Osteocyte (in vitro differentiated cells): ENCODE results near the gene MOCOS. TPM values are rescaled to one million over a fixed set of nuclear protein-coding genes. Genes with fewer than 3 reads are reported as not detected.
"Not testable (repeated sequence)": the region's sequence is repeated elsewhere in the genome, so short reads cannot be mapped to it uniquely, and the experiment has no call there.

ENCODE experiments used
- DNase-seq: peaks from one replicate; pipeline ENCODE4 v3.0.0; 2021; ENCODE audit warnings: mixed read lengths; ENCODE audit not compliant: unreplicated experiment; ENCODE audit errors: extremely low spot score
- H3K27ac Mint-ChIP-seq: one replicate; pipeline ENCODE4 v1.8.0; 2021; ENCODE audit warnings: mild to moderate bottlenecking, mixed read lengths; ENCODE audit not compliant: unreplicated experiment
- H3K27me3 Mint-ChIP-seq: one replicate; pipeline ENCODE4 v1.8.0; 2021; ENCODE audit warnings: mixed read lengths; ENCODE audit not compliant: unreplicated experiment
- H3K36me3 Mint-ChIP-seq: one replicate; pipeline ENCODE4 v1.8.0; 2021; ENCODE audit warnings: mixed read lengths; ENCODE audit not compliant: unreplicated experiment
- H3K4me1 Mint-ChIP-seq: one replicate; pipeline ENCODE4 v1.8.0; 2021; ENCODE audit warnings: mixed read lengths; ENCODE audit not compliant: unreplicated experiment
- H3K4me3 Mint-ChIP-seq: one replicate; pipeline ENCODE4 v1.8.0; 2021; ENCODE audit warnings: mild to moderate bottlenecking, moderate library complexity, mixed read lengths; ENCODE audit not compliant: unreplicated experiment
- H3K9me3 Mint-ChIP-seq: one replicate; pipeline ENCODE4 v1.8.0; 2021; ENCODE audit warnings: mixed read lengths; ENCODE audit not compliant: unreplicated experiment
- CTCF ChIP-seq: fragments of 200-600 bp; sonication (generic); IDR thresholded peaks from 2 replicates; pipeline ENCODE4 v1.5.0; 2021; ENCODE audit warnings: antibody characterized with exemption, mild to moderate bottlenecking, moderate library complexity
- total RNA-seq: library from RNA; stranded (reverse); gene quantifications from 2 replicates; pipeline ENCODE4 v1.2.1, GENCODE V29; 2021

The MOCOS gene
- total RNA-seq, 1 donor from 2014 or later, result 5.2 TPM

DNA sequence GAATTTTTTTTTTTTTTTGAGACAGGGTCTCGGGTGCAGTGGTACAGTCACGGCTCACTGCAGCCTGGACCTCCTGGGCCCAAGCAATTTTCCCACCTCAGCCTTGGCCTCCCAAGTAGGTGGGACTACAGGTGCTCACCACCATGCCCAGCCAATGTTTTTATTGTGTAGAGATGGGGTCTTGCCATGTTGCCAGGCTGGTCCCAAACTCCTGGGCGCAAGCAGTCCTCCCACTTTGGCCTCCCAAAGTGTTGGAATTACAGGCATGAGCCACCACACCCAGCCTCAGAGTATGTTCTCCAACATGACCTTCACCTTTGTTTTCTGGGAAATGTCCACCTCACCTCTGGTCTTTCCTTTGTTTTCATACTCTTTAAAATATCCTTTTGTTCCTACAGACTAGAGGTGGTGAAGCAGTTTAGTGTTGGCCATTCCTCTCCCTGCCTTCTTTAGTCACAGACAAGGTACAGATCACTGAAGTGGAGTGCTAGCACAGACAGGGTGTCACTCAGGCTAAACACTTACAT is 19.5 kb upstream of the MOCOS start:
- H3K27me3 Mint-ChIP-seq, result no peaks in the 10 kb centered on the region
- H3K27ac Mint-ChIP-seq, result no peak overlapping the region
- no peaks in the 10 kb centered on the region for H3K9me3 Mint-ChIP-seq
- peaks cover 47% of the 10 kb centered on the region for H3K36me3 Mint-ChIP-seq
- H3K4me3 Mint-ChIP-seq, result no peak overlapping the region
- no peaks in the 10 kb centered on the region for H3K4me1 Mint-ChIP-seq
- TF ChIP-seq CTCF, result no peak
- DNase-seq, result no peak

- H3K27ac Mint-ChIP-seq, H3K27me3 Mint-ChIP-seq, DNase-seq, H3K9me3 Mint-ChIP-seq, H3K4me1 Mint-ChIP-seq, H3K4me3 Mint-ChIP-seq: not testable (repeated sequence)
- H3K36me3 Mint-ChIP-seq, result peaks cover 47% of the 10 kb centered on the region
These were observed 19.0 kb upstream of the MOCOS start for GRCh38 chr18:36168296-36168695.

DNA sequence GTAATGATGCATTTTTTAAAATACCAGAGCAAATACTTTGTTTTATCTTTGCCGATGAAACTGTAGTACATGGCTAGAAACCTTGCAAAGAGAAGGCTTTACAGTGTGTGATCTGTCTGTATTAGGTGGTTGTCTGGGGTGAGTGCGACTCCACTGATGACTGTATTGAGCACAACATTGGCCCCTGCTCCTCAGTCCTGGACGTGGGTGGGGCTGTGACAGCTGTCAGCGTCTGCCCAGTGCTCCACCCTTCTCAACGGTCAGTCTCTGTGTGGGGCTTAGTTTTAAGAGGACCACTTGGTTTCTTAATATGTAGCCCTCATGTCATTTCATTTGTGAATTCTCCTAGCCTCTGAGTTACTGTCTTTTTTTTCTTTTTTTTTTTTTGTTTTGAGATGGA is 17.4 kb upstream of the MOCOS start:
- H3K27me3 Mint-ChIP-seq, result no peaks in the 10 kb centered on the region
- DNase-seq, result no peak
- no peak overlapping the region for H3K27ac Mint-ChIP-seq
- no peak for TF ChIP-seq CTCF
- H3K4me1 Mint-ChIP-seq, result no peaks in the 10 kb centered on the region
- H3K4me3 Mint-ChIP-seq, result no peak overlapping the region
- peaks cover 36% of the 10 kb centered on the region for H3K36me3 Mint-ChIP-seq
- H3K9me3 Mint-ChIP-seq, result no peaks in the 10 kb centered on the region

DNA sequence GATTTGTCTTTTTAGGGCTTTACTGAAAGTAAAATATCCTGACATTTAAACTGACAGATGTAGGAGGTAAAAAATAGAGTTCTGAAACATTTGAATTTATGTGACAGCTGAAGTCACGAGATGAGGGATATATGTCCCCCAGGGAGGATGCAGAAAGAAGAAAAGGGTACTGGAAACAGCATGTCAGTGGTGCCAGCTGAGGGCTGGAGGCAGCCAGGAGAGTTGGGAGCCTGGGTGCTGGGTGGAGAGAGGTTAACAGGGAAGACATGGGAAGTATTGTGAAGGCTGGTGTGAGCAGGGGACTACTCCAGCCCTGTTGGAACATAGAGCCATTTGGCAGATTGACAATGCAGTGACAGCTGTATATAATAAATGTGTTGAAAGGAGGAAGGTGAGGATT is 11.8 kb upstream of the MOCOS start:
- no peaks in the 10 kb centered on the region for H3K27me3 Mint-ChIP-seq
- H3K4me3 Mint-ChIP-seq, result no peak overlapping the region
- H3K9me3 Mint-ChIP-seq, result no peaks in the 10 kb centered on the region
- H3K4me1 Mint-ChIP-seq, result peaks cover 14% of the 10 kb centered on the region
- no peak for DNase-seq
- no peak for TF ChIP-seq CTCF
- peaks cover 34% of the 10 kb centered on the region for H3K36me3 Mint-ChIP-seq
- H3K27ac Mint-ChIP-seq, result no peak overlapping the region

- Mint-ChIP-seq H3K27ac (no peak overlapping the region), H3K27me3 (no peaks in the 10 kb centered on the region), H3K36me3 (peaks cover 30% of the 10 kb centered on the region), H3K4me1 (peaks cover 18% of the 10 kb centered on the region), H3K4me3 (no peak overlapping the region), H3K9me3 (no peaks in the 10 kb centered on the region)
- TF ChIP-seq CTCF, result no peak
- DNase-seq, result no peak
These were observed 11.1 kb upstream of the MOCOS start for GRCh38 chr18:36176177-36176584.

DNA sequence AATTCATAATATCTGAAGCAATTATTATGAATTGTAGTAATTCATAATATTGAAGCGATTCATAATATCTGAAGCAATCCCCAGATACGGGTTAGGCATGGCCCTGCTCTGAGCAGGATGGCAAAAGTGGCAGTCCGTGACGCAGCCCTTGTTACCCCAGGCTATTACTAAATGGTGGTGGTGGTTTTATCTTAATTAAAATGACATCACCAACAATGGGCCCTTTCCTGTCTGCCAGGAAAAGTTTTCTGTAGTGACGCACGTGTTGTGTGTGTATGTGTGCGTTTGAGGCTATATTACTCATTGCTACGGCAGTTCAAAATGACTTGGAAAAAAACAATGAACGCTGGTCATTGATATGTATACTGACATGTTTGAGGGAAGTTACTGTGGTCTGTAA is 10.6 kb upstream of the MOCOS start:
- Mint-ChIP-seq H3K4me1 (peaks cover 19% of the 10 kb centered on the region), H3K27me3 (no peaks in the 10 kb centered on the region), H3K36me3 (peaks cover 28% of the 10 kb centered on the region), H3K4me3 (no peak overlapping the region), H3K9me3 (no peaks in the 10 kb centered on the region), H3K27ac (no peak overlapping the region)
- no peak for DNase-seq
- TF ChIP-seq CTCF, result no peak
